HUES6 (cell line): Measurements from ENCODE around the gene RNU6-9.
A peak's percentile ranks its signal among the peaks of the same experiment; 100 is the strongest.
"Not testable (repeated sequence)": the region's sequence is repeated elsewhere in the genome, so short reads cannot be mapped to it uniquely, and the experiment has no call there.

ENCODE experiments used
- H3K27ac ChIP-seq: 2 replicates; pipeline ENCODE4 v1.7.0; 2013; ENCODE audit warnings: low read depth, mild to moderate bottlenecking, low read length, inconsistent platforms
- H3K27me3 ChIP-seq: 2 replicates; pipeline ENCODE4 v1.6.1; 2013; ENCODE audit warnings: low read length; ENCODE audit not compliant: control insufficient read depth, insufficient read depth
- H3K36me3 ChIP-seq: 2 replicates; pipeline ENCODE4 v1.6.1; 2013; ENCODE audit warnings: low read length; ENCODE audit not compliant: control insufficient read depth, insufficient read depth
- H3K4me1 ChIP-seq: 2 replicates; pipeline ENCODE4 v1.6.1; 2013; ENCODE audit warnings: low read length; ENCODE audit not compliant: control insufficient read depth, insufficient read depth
- H3K4me3 ChIP-seq: 2 replicates; pipeline ENCODE4 v1.5.1; 2013; ENCODE audit warnings: low read depth, low read length
- H3K9ac ChIP-seq: one replicate; pipeline ENCODE4 v1.6.1; 2013; ENCODE audit warnings: mild to moderate bottlenecking, low read length
- H3K9me3 ChIP-seq: 2 replicates; pipeline ENCODE4 v1.6.1; 2013; ENCODE audit warnings: low read depth, low read length; ENCODE audit not compliant: control insufficient read depth, insufficient read depth

Gene RNU6-9

GRCh38 chr19:853014-853585 is 40.2 kb upstream of the RNU6-9 start:
- Histone ChIP-seq H3K4me3 (no peak overlapping the region), H3K9me3 (no peaks in the 10 kb centered on the region), H3K4me1 (peaks cover 4% of the 10 kb centered on the region; the same call in 1 of the 2 replicates), H3K36me3 (no peaks in the 10 kb centered on the region), H3K27me3 (no peaks in the 10 kb centered on the region), H3K9ac (no peak overlapping the region), H3K27ac (no peak overlapping the region)

- H3K36me3 ChIP-seq, H3K27ac ChIP-seq, H3K4me3 ChIP-seq, H3K27me3 ChIP-seq, H3K9me3 ChIP-seq, H3K4me1 ChIP-seq, H3K9ac ChIP-seq: not testable (repeated sequence)
These were observed 39.6 kb upstream of the RNU6-9 start for GRCh38 chr19:853614-854220.

GRCh38 chr19:854549-854948 is 38.7 kb upstream of the RNU6-9 start:
- H3K27ac ChIP-seq, result no peak overlapping the region
- no peaks in the 10 kb centered on the region for H3K36me3 ChIP-seq
- H3K9ac ChIP-seq, result no peak overlapping the region
- H3K4me3 ChIP-seq, result no peak overlapping the region
- H3K9me3 ChIP-seq, result no peaks in the 10 kb centered on the region
- H3K27me3 ChIP-seq, result peaks cover 6% of the 10 kb centered on the region
- peaks cover 4% of the 10 kb centered on the region; the same call in 1 of the 2 replicates for H3K4me1 ChIP-seq

GRCh38 chr19:855142-855541 is 38.1 kb upstream of the RNU6-9 start:
- peaks cover 12% of the 10 kb centered on the region for H3K27me3 ChIP-seq

GRCh38 chr19:855566-856120 is 37.6 kb upstream of the RNU6-9 start:
- Histone ChIP-seq H3K36me3 (no peaks in the 10 kb centered on the region), H3K27me3 (peaks cover 17% of the 10 kb centered on the region), H3K4me3 (no peak overlapping the region), H3K4me1 (peaks cover 3% of the 10 kb centered on the region; the same call in 1 of the 2 replicates), H3K9me3 (no peaks in the 10 kb centered on the region), H3K27ac (no peak overlapping the region), H3K9ac (no peak overlapping the region)

More at GRCh38 chr19:855142-855541, 38.1 kb upstream of the RNU6-9 start:
- no peaks in the 10 kb centered on the region for H3K36me3 ChIP-seq
- no peak overlapping the region for H3K27ac ChIP-seq
- H3K9ac ChIP-seq, result no peak overlapping the region
- H3K4me1 ChIP-seq, result peaks cover 4% of the 10 kb centered on the region; the same call in 1 of the 2 replicates
- no peaks in the 10 kb centered on the region for H3K9me3 ChIP-seq
- H3K4me3 ChIP-seq, result no peak overlapping the region

- Histone ChIP-seq H3K36me3 (no peaks in the 10 kb centered on the region), H3K27ac (no peak overlapping the region), H3K27me3 (peaks cover 27% of the 10 kb centered on the region), H3K9ac (no peak overlapping the region), H3K9me3 (no peaks in the 10 kb centered on the region), H3K4me3 (no peak overlapping the region), H3K4me1 (peaks cover 3% of the 10 kb centered on the region; the same call in 1 of the 2 replicates)
These were observed 35.0 kb upstream of the RNU6-9 start for GRCh38 chr19:858284-858683.

- H3K27ac ChIP-seq, result no peak within 1 kb of the TSS
These were observed 34.1 kb upstream of the RNU6-9 start, which contains the start of gene CFD for GRCh38 chr19:858868-859843. CFD (plus strand) TSS chr19:859664; CDS start chr19:859690, 26 bp downstream.

GRCh38 chr19:861141-861755 is 32.0 kb upstream of the RNU6-9 start:
- Histone ChIP-seq H3K36me3 (no peaks in the 10 kb centered on the region), H3K4me3 (peak overlapping the region; percentile 47), H3K27me3 (peaks cover 27% of the 10 kb centered on the region), H3K4me1 (peaks cover 3% of the 10 kb centered on the region; the same call in 1 of the 2 replicates), H3K9me3 (no peaks in the 10 kb centered on the region), H3K9ac (no peak overlapping the region), H3K27ac (no peak overlapping the region)

More at GRCh38 chr19:858868-859843, 34.1 kb upstream of the RNU6-9 start, which contains the start of gene CFD:
- Histone ChIP-seq H3K4me1 (peaks cover 3% of the 10 kb centered on the region; the same call in 1 of the 2 replicates), H3K27me3 (peaks cover 27% of the 10 kb centered on the region), H3K9me3 (no peaks in the 10 kb centered on the region), H3K4me3 (peak within 1 kb of the TSS; percentile 65), H3K36me3 (no peaks in the 10 kb centered on the region), H3K9ac (peak within 1 kb of the TSS; percentile 62)

GRCh38 chr19:861756-862580 is 31.3 kb upstream of the RNU6-9 start:
- H3K4me1 ChIP-seq, result peaks cover 5% of the 10 kb centered on the region; the same call in 1 of the 2 replicates
- peak overlapping the region; percentile 51 for H3K4me3 ChIP-seq
- no peak overlapping the region for H3K27ac ChIP-seq
- H3K36me3 ChIP-seq, result no peaks in the 10 kb centered on the region
- no peaks in the 10 kb centered on the region for H3K9me3 ChIP-seq
- peaks cover 27% of the 10 kb centered on the region for H3K27me3 ChIP-seq
- H3K9ac ChIP-seq, result no peak overlapping the region
